Keratinocyte (primary cell): ENCODE data around the gene ATP8A2.

Source experiments
- EZH2 ChIP-seq: IDR thresholded peaks from one replicate; pipeline ENCODE4 v1.6.1; 2012; ENCODE audit warnings: inconsistent platforms, mild to moderate bottlenecking, low read length, moderate library complexity
- TF ChIP-seq, protein P1 (sequence below), 3 experiments: IDR thresholded peaks in 1 of 3; conservative IDR thresholded peaks in 1 of 3; optimal IDR thresholded peaks in 1 of 3; 2 replicates in 2 of 3; 3 replicates in 1 of 3; pipeline versions ENCODE3 to v1.5.1; 2011; ENCODE audit warnings: low read length in 3 of 3, mild to moderate bottlenecking in 3 of 3, moderate library complexity in 2 of 3, control low read depth in 1 of 3, inconsistent platforms in 1 of 3; ENCODE audit not compliant: insufficient read depth in 2 of 3; ENCODE audit errors: extremely low read depth in 1 of 3

DNA sequence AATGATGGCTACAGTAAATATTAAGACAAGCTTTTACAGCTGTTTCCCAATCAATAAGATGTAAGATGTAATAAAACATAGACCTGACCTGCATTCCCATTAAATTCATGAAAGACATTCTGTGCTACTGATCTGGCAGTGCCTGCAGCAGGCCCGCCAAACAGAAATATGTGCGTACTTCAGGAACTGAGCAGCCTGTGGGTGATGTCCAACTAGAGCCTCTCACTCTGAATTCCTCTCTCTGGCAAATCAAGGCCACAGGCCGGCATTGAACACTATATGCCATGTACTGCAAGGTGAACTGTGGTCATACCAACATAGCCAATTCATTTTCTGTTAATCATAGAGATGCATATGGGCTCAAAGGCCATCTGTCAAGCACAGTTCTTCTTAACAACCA lies 662.2 kb downstream of the ATP8A2 start:
- TF ChIP-seq, protein P1, sequence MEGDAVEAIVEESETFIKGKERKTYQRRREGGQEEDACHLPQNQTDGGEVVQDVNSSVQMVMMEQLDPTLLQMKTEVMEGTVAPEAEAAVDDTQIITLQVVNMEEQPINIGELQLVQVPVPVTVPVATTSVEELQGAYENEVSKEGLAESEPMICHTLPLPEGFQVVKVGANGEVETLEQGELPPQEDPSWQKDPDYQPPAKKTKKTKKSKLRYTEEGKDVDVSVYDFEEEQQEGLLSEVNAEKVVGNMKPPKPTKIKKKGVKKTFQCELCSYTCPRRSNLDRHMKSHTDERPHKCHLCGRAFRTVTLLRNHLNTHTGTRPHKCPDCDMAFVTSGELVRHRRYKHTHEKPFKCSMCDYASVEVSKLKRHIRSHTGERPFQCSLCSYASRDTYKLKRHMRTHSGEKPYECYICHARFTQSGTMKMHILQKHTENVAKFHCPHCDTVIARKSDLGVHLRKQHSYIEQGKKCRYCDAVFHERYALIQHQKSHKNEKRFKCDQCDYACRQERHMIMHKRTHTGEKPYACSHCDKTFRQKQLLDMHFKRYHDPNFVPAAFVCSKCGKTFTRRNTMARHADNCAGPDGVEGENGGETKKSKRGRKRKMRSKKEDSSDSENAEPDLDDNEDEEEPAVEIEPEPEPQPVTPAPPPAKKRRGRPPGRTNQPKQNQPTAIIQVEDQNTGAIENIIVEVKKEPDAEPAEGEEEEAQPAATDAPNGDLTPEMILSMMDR (optimal IDR thresholded peaks at IDR 0.05 in 1 of 3, IDR thresholded peaks at IDR 0.05 in 1 of 3, conservative IDR thresholded peaks at IDR 0.05 in 1 of 3; ENCODE audit: extremely low read depth in 1 of 3, insufficient read depth in 2 of 3, low read length in 3 of 3) = no peak
- no peak for TF ChIP-seq EZH2
